HepG2 (cell line): ENCODE data around the gene TLK1. TPM values are rescaled to one million over a fixed set of nuclear protein-coding genes. Genes with fewer than 3 reads are reported as not detected.

Experiments used
- CEBPB ChIP-seq: IDR thresholded peaks from 2 replicates; pipeline ENCODE4 v1.6.1; 2011; ENCODE audit warnings: low read depth, low read length, improper control_type of control experiment, borderline replicate concordance
- DMAP1 ChIP-seq: IDR thresholded peaks from 2 replicates; pipeline ENCODE4 v1.6.1; 2016
- FUBP1 ChIP-seq: sonication (generic); formaldehyde crosslinking; IDR thresholded peaks from 2 replicates; pipeline ENCODE4 v1.5.1; 2020; ENCODE audit warnings: missing genetic modification reagents, mild to moderate bottlenecking, borderline replicate concordance
- HNF1B ChIP-seq: sonication (generic); formaldehyde crosslinking; IDR thresholded peaks from 2 replicates; pipeline ENCODE4 v1.5.1; 2020; ENCODE audit warnings: mild to moderate bottlenecking, moderate library complexity, missing genetic modification reagents
- MAFK ChIP-seq, 2 experiments: IDR thresholded peaks in 1 of 2; conservative IDR thresholded peaks in 1 of 2; 2 replicates each; pipeline ENCODE4 v1.6.1; 2011; ENCODE audit warnings: improper control_type of control experiment in 2 of 2, low read length in 2 of 2
- NFIC ChIP-seq: IDR thresholded peaks from 2 replicates; pipeline ENCODE4 v1.6.1; 2012; ENCODE audit warnings: mild to moderate bottlenecking, low read length, inconsistent platforms
- PRDM15 ChIP-seq: sonication (generic); formaldehyde crosslinking; IDR thresholded peaks from 2 replicates; pipeline ENCODE4 v1.4.0; 2020; ENCODE audit warnings: missing genetic modification reagents
- PTBP1 ChIP-seq: fragments of 200-400 bp; formaldehyde crosslinking; IDR thresholded peaks from 2 replicates; pipeline ENCODE4 v1.6.1; 2018; ENCODE audit warnings: low read length, low read depth; ENCODE audit not compliant: poor library complexity, severe bottlenecking
- SMYD3 ChIP-seq: sonication (generic); formaldehyde crosslinking; IDR thresholded peaks from 2 replicates; pipeline ENCODE4 v1.8.1; 2023; ENCODE audit warnings: mild to moderate bottlenecking, missing genetic modification reagents
- THAP11 ChIP-seq: IDR thresholded peaks from 2 replicates; pipeline ENCODE4 v1.6.1; 2016; ENCODE audit warnings: missing biosample characterization, missing genetic modification reagents
- ZBTB25 ChIP-seq: IDR thresholded peaks from 2 replicates; pipeline ENCODE4 v1.6.1; 2018; ENCODE audit warnings: missing genetic modification reagents
- ZFP82 ChIP-seq: sonication (generic); formaldehyde crosslinking; IDR thresholded peaks from 2 replicates; pipeline ENCODE4 v1.5.1; 2020; ENCODE audit warnings: mild to moderate bottlenecking, missing genetic modification reagents, borderline replicate concordance
- ZGPAT ChIP-seq: IDR thresholded peaks from 2 replicates; pipeline ENCODE4 v1.6.1; 2016; ENCODE audit warnings: mild to moderate bottlenecking
- ZNF766 ChIP-seq: sonication (generic); formaldehyde crosslinking; IDR thresholded peaks from 2 replicates; pipeline ENCODE4 v1.5.0; 2020; ENCODE audit warnings: missing genetic modification reagents, borderline replicate concordance
- ZSCAN5A ChIP-seq: sonication (generic); formaldehyde crosslinking; IDR thresholded peaks from 2 replicates; pipeline ENCODE4 v1.8.0; 2022; ENCODE audit warnings: mild to moderate bottlenecking, missing genetic modification reagents, borderline replicate concordance
- polyA plus RNA-seq, 8 experiments: library from polyadenylated mRNA; depleted of rRNA in 3 of 8; stranded (reverse) in 7 of 8; unstranded in 1 of 8; fragments of >200 nt; fragmentation: Illumina TruSeq in 4 of 8; extraction: Trizol in 4 of 8; gene quantifications; 2 replicates each; pipeline versions ENCODE4 v1.2.1 to v1.2.3, GENCODE V29; 2011 to 2016; ENCODE audit warnings: low read depth in 4 of 8, missing spikeins in 1 of 8, mixed read lengths in 1 of 8; ENCODE audit not compliant: insufficient read depth in 1 of 8
- total RNA-seq, 5 experiments: library from RNA; depleted of rRNA; stranded (reverse); fragments of >200 nt; fragmentation: Illumina TruSeq; extraction: Trizol; gene quantifications; 2 replicates each; pipeline ENCODE4 v1.2.3, GENCODE V29; 2016; ENCODE audit warnings: low read depth in 1 of 5

Gene TLK1
- total and polyA plus RNA-seq, 2 of the 13 experiments (the other 11 are each of a cell fraction or from before 2014, with no cell fraction given), result 16.8 to 28.7 TPM

- TF ChIP-seq ZGPAT (CRISPR knock-in tag), result peak; percentile 50
- TF ChIP-seq ZFP82, result no peak
- TF ChIP-seq CEBPB, result peak; percentile 83
- peak; percentile 91 for TF ChIP-seq NFIC
- TF ChIP-seq ZSCAN5A (CRISPR knock-in tag), result no peak
- peak; percentile 28 for TF ChIP-seq THAP11 (CRISPR knock-in tag)
- peak; percentile 67; the same call in 1 of the 2 replicates for TF ChIP-seq SMYD3 (CRISPR knock-in tag)
- TF ChIP-seq FUBP1 (CRISPR knock-in tag), result no peak
- no peak for TF ChIP-seq ZNF766 (CRISPR knock-in tag)
- TF ChIP-seq PTBP1, result no peak
- TF ChIP-seq MAFK (conservative IDR thresholded peaks at IDR 0.05 in 1 of 2, IDR thresholded peaks at IDR 0.05 in 1 of 2; ENCODE audit: low read length in 2 of 2), result peak in 1 of 2 experiments; percentile 36; a peak in 1 of 4 replicates
- peak; percentile 38; the same call in 1 of the 2 replicates for TF ChIP-seq HNF1B (CRISPR knock-in tag)
- peak; percentile 82; the same call in 1 of the 2 replicates for TF ChIP-seq ZBTB25 (CRISPR knock-in tag)
- TF ChIP-seq PRDM15 (CRISPR knock-in tag), result peak; percentile 58; the same call in 1 of the 2 replicates
- TF ChIP-seq DMAP1 (CRISPR knock-in tag), result peak; percentile 58; the same call in 1 of the 2 replicates
These were observed 5.8 kb upstream of the TLK1 start (continued) for GRCh38 chr2:171166328-171166983.
